GM19328 (cell line): ENCODE results near the gene GTF2F2.
"Not testable (repeated sequence)": the region's sequence is repeated elsewhere in the genome, so short reads cannot be mapped to it uniquely, and the experiment has no call there.

Experiments
- ATAC-seq: cut with Tn5 transposase; IDR thresholded peaks from one replicate; pipeline ENCODE4 v1.9.1; 2021; ENCODE audit warnings: mild to moderate bottlenecking, moderate library complexity; ENCODE audit not compliant: unreplicated experiment

The GTF2F2 gene

GRCh38 chr13:45244736-45245135 is 124.4 kb downstream of the GTF2F2 start:
- not testable (repeated sequence) for ATAC-seq

DNA sequence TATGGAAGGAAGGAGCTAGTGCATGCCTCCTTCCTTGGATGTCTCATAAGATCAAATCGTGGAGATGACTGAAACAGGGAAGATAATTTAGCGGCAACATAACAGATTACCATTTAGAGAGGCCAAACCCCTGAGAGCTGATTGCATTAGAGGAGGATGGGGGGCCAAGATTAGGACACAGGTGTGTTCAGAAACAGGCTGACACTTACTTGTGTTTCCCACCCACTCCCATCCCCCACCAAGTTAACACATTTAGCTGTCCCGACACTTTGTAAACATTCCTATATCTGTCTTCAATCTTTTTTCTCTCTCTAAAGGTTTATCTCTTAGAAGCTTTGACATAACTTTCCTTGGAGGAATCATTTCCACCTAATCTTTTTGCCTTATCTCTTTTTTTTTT is 129.4 kb downstream of the GTF2F2 start:
- no peak for ATAC-seq

DNA sequence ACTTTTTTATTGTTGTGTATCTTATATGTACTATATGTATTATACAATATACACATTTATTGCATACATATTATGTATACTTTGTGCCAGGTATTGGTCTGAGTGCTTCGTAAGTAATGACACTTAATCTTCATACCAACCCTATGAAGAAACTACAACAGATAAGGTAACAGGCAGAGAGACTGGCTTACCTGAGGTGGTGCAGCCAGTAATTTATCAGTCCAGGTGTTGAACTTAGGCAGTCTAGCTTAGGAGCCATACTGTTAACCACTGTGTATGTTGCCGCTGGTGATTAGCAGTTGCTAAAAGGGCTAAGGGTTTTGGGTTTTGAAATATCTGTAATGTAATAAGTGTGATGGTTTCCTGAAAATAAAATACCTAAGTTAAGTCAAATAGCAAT is 134.1 kb downstream of the GTF2F2 start:
- ATAC-seq: no peak

GRCh38 chr13:45255247-45255987 is 135.1 kb downstream of the GTF2F2 start:
- no peak for ATAC-seq

DNA sequence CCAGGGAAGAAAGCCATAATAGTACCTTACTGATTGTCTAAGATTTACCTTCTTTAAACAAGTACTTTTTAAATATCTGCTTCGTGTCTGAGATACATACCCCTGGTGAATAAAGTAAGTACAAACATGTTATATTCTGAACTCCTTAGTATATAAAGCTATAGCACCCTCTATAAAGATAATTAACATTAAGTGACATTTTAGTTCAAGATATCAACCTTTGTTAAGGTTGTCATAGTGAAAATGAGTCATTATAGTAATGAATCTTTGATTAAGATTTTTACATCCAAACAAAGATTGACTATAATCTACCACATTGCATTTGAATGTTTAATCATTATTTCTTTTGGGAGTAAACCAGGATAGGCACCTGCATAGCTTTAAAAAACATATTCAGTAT is 135.9 kb downstream of the GTF2F2 start:
- no peak for ATAC-seq

DNA sequence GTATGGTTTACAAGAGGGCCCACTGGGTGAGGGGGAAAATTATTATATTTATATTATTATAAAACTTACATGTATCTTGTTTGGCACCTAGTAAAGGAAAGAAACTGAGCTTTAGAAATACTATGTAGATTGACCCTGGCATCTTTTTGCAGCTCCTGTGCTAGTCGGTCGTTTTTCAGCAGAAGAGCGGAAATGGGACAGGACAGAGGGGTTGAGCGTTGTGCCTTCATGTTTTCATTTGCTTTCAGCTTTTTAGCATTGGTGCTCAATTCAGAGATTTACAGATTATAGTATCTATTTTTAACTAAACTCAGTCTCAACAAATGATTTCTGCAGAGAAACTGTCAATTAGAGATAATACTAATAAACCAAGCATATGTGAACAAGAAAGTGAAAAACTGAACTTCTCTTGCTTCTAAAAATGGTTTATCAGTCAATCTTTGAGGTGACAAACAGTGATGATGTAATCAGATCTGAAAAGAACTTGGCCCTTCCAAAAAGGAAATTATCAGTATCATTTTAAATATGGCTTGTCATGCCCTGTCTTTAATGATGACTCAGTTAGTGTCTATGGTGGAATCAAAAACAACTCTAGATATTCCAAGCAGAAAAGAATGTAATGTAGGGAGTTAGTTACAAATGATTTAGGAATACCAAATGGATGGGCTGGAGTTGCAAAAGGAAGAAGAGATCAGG is 137.5 kb downstream of the GTF2F2 start:
- no peak for ATAC-seq

DNA sequence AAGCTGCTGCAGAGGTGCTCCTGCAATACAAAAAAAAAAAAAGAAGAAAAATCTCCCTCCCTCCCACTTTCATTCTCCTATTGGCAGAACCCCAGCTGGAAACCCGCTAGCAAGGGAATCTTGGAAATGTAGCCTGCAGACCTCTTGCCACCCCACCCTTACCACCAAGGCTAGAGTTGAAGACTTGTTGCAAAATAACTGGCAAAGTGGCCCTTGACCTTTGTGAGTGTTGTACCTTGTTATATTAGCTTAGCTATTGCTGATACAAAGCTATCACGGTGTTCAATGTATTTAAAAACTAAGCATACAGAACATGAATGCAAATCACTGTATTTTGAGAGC is 138.0 kb downstream of the GTF2F2 start:
- ATAC-seq: no peak

DNA sequence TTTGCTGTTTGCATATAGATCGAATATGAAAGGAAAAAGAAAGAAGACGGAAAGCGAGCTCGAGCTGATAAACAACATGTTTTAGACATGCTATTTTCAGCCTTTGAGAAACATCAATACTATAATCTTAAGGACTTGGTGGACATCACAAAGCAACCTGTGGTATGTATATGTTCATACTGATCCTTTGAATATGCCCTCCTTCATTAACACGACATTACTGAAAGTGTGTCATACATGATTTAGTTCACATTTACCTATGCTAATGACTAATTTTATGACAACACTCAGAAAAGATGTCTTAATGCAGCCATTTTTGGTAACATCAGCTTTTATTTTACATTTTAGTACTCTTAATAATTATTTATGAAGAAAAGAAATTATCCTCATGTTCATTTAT is 146.9 kb downstream of the GTF2F2 start:
- ATAC-seq: no peak

- no peak for ATAC-seq
These were observed 148.9 kb downstream of the GTF2F2 start for GRCh38 chr13:45269204-45269603.

- ATAC-seq: no peak
These were observed 156.6 kb downstream of the GTF2F2 start for GRCh38 chr13:45276913-45277312.

GRCh38 chr13:45278096-45278645 is 157.9 kb downstream of the GTF2F2 start:
- ATAC-seq: no peak

GRCh38 chr13:45280011-45280410 is 159.7 kb downstream of the GTF2F2 start:
- no peak for ATAC-seq

DNA sequence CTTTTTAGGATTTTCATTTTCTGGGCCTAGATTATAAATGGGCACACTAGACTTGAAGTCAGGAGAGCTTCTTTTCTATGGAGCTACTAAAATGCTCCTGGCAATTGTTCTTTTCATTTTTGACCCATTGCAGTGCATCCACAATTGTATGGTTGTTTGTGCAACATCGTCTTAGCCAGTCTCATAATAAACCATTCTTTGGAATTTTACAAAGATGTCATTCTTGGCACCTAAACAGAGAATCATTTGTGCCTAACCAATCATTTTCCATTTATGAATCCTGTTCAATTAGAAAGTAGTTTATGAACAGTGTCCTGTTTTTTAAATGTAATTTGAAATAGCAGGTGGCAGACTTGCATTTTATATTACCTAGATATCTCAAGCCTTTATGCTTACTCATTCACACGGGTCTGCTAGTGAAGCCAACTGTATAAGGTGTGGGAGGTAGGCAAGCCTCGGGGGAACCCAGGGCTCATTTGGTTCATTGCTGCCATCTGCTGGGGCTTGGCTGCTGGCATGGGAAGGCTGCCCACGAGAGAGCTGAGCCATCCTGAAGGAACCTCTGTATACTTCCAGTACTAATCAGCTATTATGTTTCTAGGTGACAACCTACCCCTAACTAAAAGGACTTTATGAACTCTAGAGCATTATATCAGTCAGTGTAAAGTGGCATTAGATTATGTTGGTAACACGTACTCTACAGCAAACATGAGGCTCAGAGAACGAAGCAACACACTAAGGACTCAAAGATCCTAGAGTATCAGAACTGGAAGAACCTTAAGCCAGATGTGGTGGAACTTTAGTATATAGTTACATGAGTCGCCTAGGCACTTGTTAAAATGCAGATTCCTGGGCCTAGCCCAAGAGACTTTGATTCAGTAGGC is 160.7 kb downstream of the GTF2F2 start:
- no peak for ATAC-seq

DNA sequence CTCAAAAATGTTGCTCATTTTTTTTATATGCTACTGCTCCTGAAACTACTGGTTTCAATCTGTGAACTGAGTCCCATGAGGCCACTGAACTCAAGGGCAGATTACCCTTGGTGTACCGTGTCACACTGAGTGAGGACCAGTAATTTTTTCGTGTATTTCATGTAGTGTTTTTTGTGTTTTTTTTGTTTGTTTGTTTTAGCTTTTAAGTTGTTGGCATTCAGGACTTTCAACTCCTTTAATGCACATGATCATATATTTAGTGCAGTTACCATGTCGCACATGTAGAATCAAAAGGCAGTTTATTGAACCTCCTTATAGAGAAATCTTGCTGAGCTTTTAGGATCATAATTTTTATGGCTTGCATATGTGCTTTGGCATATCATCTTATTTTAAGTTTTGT is 162.7 kb downstream of the GTF2F2 start:
- ATAC-seq: no peak

DNA sequence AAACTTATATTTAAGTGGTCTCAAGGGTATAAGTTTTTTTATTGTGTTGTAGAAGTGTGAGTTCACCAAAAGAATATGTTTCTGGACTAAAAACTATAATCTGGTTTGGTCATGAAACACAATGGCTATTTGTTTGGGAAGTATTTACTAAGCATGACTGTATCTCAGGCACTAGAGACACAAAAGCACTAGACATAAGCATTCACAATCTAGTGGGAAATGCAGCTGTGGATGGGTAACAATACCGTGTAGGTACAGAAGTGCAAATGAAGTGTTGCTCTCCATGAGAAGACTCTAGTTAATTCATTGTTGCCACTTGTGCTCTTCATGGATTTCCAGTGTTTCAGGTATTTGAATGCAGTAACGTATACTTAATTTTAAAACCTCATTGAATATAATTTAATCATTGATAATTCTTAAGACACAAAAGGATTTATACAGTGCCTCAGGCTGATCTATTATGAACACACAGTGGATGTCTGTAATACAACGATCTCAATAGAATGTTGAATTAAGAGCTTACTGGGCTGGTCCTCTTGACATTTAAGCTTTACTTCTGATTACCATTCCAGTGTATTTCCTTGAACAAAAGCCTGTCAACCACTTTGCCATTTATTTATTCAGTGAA is 169.7 kb downstream of the GTF2F2 start:
- no peak for ATAC-seq

GRCh38 chr13:45292176-45292575 is 171.9 kb downstream of the GTF2F2 start:
- ATAC-seq: no peak

DNA sequence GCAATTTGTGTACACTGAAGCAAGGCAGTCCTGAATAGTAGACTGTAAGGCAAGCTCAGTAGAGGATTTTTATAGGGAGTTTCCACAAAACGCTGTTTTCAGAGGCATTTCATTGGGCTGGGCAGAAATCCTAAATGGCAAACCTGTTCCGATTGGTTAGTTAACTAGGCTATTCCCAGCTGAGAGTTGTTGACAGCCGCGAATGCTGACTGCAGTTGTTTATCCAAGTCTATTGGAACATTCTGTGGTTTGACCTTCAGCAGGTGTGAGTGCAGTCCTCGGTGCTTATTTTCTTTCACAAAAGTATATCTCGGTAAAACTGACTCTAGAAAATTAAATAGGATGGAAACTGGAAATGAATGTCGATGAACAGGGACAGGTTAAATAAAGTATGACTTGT is 175.2 kb downstream of the GTF2F2 start:
- ATAC-seq: no peak

DNA sequence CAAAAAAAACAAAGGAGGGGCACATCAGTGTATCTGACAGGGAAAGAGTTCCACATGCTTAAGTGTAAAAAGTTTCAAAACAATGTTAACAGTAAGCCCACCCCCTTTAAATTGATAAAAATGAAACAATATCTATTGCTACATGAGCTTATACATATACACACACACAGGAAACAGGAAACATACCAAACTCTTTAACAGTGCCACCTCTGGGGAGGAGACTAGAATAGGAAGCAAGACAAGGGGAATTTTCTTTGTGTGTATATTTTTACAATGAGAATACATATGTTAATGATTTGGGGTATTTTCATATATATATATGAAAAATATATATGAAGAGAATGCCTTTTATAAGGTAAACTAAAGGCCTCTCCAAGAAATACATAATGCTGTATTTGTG is 175.9 kb downstream of the GTF2F2 start:
- ATAC-seq: no peak

DNA sequence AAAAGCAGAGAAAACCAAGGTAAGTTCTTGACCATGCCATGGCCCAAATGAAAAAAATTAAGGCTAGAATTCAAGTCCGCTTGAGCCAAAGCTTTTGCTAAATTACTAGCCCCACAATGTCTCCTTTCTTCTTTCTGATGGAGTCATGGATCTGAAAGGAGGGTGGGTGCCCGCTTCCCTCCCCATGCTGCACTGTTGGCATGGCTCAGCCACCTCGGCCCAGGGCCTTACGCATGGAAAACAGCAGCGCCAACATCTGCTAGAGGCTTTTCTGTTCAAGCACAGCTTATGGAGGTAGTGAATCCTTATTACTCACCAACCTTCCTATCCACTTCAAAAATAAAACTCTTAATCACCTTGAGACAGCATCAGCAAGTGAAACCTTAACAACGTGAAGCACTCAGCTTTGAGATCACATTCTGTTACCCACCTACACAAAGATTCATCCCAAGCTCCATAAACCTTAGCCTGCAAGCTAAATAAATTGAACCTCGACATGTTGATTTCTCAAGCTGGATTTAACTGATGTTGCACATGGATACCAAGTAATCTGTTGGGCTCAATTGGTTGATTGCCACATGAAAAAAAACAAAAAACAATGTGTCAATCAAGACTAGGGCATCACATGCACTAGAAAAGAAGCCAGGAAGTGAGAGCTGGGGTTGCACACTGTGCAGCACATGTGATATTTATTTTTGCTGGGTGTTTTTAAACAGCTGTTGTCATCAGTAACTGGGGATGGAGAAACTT is 177.3 kb downstream of the GTF2F2 start:
- ATAC-seq: no peak

DNA sequence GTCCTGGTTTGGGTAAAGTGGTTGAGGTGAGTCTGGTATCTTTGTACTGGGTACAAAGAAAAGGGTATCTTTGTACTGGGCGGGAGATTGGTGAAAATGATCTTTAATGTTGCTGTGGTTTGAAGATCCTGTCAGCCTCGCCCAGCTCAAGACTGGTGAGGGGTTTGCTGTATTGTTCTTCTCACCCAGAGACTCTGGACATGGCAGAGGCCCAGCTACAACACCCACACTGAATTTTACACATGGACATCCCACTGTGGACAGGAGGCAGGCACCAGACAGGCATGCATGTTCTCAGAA is 177.8 kb downstream of the GTF2F2 start:
- no peak for ATAC-seq
